Breast epithelium (tissue), 3 donors: ENCODE data around the gene SCARB1.

Experiments
- POLR2A ChIP-seq: fragments of 450-650 bp; IDR thresholded peaks from one replicate; pipeline ENCODE4 v1.6.1; 2016; ENCODE audit warnings: antibody characterized with exemption, mild to moderate bottlenecking, moderate library complexity
- TF ChIP-seq, protein P1 (sequence below), 3 donors: fragments of 450-650 bp; IDR thresholded peaks; one replicate each; pipeline ENCODE4 v1.5.1; 2016 to 2017; ENCODE audit warnings: antibody characterized with exemption in 3 of 3, mild to moderate bottlenecking in 3 of 3, moderate library complexity in 3 of 3

DNA sequence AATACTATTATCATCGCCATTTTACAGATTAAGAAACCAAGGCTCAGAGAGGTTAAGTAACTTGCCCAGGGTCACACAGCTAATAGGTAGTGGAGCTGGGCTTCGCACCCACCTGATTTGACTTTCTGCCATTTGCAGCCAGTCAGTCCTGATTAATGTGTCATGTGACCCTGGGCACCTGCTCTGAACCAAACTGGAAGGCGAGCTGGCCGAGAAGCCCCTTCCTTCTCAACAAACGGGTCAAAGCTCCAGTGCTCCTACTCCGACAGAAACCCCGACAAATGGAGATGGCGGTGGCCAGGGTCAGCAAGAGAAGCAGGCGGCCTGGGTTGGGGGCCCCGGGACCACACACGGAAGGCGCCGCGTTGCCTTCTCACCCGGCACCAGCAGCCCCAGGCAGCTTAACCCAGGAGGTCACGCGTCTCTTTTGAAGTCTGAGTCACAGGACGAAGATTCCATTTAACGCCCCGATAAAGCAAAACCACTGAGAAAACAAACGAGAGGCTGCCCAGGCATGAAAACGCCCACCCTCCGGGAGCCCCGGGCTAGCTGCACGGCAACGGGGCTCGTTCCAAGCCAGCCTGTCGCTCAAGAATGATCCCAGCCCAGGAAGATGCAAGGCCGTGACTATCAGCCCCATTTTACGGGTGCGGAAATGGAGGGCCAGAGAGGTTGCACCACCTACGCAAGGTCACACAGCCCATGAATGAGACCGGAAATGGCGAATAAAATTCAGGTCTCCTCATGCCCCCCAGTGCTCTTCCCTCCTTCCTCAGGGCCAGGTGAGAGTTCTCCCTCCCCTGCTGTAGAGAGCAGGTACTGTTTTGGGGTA lies 124.8 kb downstream of the SCARB1 start:
- TF ChIP-seq, protein P1, sequence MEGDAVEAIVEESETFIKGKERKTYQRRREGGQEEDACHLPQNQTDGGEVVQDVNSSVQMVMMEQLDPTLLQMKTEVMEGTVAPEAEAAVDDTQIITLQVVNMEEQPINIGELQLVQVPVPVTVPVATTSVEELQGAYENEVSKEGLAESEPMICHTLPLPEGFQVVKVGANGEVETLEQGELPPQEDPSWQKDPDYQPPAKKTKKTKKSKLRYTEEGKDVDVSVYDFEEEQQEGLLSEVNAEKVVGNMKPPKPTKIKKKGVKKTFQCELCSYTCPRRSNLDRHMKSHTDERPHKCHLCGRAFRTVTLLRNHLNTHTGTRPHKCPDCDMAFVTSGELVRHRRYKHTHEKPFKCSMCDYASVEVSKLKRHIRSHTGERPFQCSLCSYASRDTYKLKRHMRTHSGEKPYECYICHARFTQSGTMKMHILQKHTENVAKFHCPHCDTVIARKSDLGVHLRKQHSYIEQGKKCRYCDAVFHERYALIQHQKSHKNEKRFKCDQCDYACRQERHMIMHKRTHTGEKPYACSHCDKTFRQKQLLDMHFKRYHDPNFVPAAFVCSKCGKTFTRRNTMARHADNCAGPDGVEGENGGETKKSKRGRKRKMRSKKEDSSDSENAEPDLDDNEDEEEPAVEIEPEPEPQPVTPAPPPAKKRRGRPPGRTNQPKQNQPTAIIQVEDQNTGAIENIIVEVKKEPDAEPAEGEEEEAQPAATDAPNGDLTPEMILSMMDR (IDR thresholded peaks at IDR 0.05): no peak
- TF ChIP-seq POLR2A: no peak
